ENCODE results near the gene SLC35F3.

DNA sequence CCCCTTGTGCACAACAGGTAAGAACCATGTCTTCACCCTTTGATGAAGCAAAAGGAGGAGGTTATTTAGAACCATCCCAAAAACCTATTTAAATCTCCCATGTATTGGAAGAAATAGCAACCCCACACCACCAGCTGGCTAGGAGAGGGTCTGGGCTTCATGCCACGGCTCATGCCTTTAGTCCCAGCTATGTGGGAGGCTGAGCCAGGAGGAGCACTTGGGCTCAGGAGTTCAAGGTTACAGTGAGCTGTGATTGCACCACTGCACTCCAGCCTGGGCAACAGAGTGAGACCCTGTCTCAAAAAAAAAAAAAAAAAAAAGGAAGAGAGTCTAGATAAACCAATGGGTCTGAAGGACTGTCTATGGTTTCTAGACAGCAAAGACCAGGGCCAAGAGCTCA is 270.9 kb downstream of the SLC35F3 start:
- TF ChIP-seq, protein P1, sequence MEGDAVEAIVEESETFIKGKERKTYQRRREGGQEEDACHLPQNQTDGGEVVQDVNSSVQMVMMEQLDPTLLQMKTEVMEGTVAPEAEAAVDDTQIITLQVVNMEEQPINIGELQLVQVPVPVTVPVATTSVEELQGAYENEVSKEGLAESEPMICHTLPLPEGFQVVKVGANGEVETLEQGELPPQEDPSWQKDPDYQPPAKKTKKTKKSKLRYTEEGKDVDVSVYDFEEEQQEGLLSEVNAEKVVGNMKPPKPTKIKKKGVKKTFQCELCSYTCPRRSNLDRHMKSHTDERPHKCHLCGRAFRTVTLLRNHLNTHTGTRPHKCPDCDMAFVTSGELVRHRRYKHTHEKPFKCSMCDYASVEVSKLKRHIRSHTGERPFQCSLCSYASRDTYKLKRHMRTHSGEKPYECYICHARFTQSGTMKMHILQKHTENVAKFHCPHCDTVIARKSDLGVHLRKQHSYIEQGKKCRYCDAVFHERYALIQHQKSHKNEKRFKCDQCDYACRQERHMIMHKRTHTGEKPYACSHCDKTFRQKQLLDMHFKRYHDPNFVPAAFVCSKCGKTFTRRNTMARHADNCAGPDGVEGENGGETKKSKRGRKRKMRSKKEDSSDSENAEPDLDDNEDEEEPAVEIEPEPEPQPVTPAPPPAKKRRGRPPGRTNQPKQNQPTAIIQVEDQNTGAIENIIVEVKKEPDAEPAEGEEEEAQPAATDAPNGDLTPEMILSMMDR (IDR thresholded peaks at IDR 0.05 in 2 of 3, conservative IDR thresholded peaks at IDR 0.05 in 1 of 3; ENCODE audit: insufficient read depth in 2 of 3, low read depth in 1 of 3, low read length in 3 of 3) = no peak
- TF ChIP-seq RFX5 (IDR thresholded peaks at IDR 0.05; ENCODE audit: low read depth, low read length) (no peak), ATF1 (CRISPR knock-in tag; IDR thresholded peaks at IDR 0.05) (no peak), ATF1 (tag; IDR thresholded peaks at IDR 0.05) (no peak), POU5F1 (IDR thresholded peaks at IDR 0.05; ENCODE audit: borderline replicate concordance, low read depth, low read length, partially characterized antibody) (no peak), ZBTB1 (CRISPR knock-in tag; IDR thresholded peaks at IDR 0.05; ENCODE audit: borderline replicate concordance, low read depth) (no peak), MAFF (IDR thresholded peaks at IDR 0.05; ENCODE audit: low read length) (no peak), XRCC5 (IDR thresholded peaks at IDR 0.05; ENCODE audit: low read depth, low read length) (no peak), TEAD4 (IDR thresholded peaks at IDR 0.05; ENCODE audit: low read length) (no peak), TEAD4 (CRISPR knock-in tag; IDR thresholded peaks at IDR 0.05; ENCODE audit: borderline replicate concordance) (no peak), ZKSCAN8 (CRISPR knock-in tag; IDR thresholded peaks at IDR 0.05) (no peak), HCFC1 (IDR thresholded peaks at IDR 0.05; ENCODE audit: low read depth, low read length) (no peak)

All from K562 (cell line).